ENCODE measurements around the gene NFATC1. TPM values are rescaled to one million over a fixed set of nuclear protein-coding genes. Genes with fewer than 3 reads are reported as not detected.

Gene NFATC1
- total RNA-seq, 2 donors from 2014 or later: 27.6 to 40.8 TPM

GRCh38 chr18:79509536-79509930 is 113.8 kb downstream of the NFATC1 start:
- Histone ChIP-seq H3K4me1 (ENCODE audit: control insufficient read depth in 1 of 2, low read depth in 2 of 2) (peaks cover 12 to 32% of the 10 kb centered on the region in 2 donors), H3K36me3 (peaks cover 12% of the 10 kb centered on the region), H3K27me3 (replicated peaks; ENCODE audit: insufficient read depth) (no peaks in the 10 kb centered on the region), H3K4me3 (no peak overlapping the region), H3K27ac (no peak overlapping the region), H3K9me3 (no peaks in the 10 kb centered on the region)
- TF ChIP-seq CTCF (IDR thresholded peaks at IDR 0.05): no peak
- ATAC-seq (ENCODE audit: insufficient number of reproducible peaks, low FRiP score, low read depth): no peak
- DNase-seq (ENCODE audit: low spot score): no peak

- ATAC-seq (ENCODE audit: insufficient number of reproducible peaks, low FRiP score, low read depth) (no peak), DNase-seq (ENCODE audit: low spot score) (no peak)
- H3K36me3 ChIP-seq: peaks cover 12% of the 10 kb centered on the region
- no peaks in the 10 kb centered on the region for H3K9me3 ChIP-seq
- no peak for TF ChIP-seq CTCF (IDR thresholded peaks at IDR 0.05)
- H3K27me3 ChIP-seq (replicated peaks; ENCODE audit: insufficient read depth): no peaks in the 10 kb centered on the region
- no peak overlapping the region for H3K27ac ChIP-seq
- no peak overlapping the region for H3K4me3 ChIP-seq
- H3K4me1 ChIP-seq (ENCODE audit: control insufficient read depth in 1 of 2, low read depth in 2 of 2): peaks cover 12 to 32% of the 10 kb centered on the region in 2 donors
Measured at GRCh38 chr18:79510046-79510685, 114.4 kb downstream of the NFATC1 start.

GRCh38 chr18:79510731-79511241 is 115.1 kb downstream of the NFATC1 start:
- DNase-seq (ENCODE audit: low spot score): no peak
- Histone ChIP-seq H3K9me3 (no peaks in the 10 kb centered on the region), H3K4me1 (ENCODE audit: control insufficient read depth in 1 of 2, low read depth in 2 of 2) (peaks cover 12 to 29% of the 10 kb centered on the region in 2 donors), H3K27me3 (replicated peaks; ENCODE audit: insufficient read depth) (no peaks in the 10 kb centered on the region), H3K27ac (no peak overlapping the region), H3K36me3 (peaks cover 12% of the 10 kb centered on the region), H3K4me3 (no peak overlapping the region)
- ATAC-seq (ENCODE audit: insufficient number of reproducible peaks, low FRiP score, low read depth): no peak
- no peak for TF ChIP-seq CTCF (IDR thresholded peaks at IDR 0.05)

GRCh38 chr18:79511271-79511670 is 115.5 kb downstream of the NFATC1 start:
- H3K27ac ChIP-seq: no peak overlapping the region
- no peak for DNase-seq (ENCODE audit: low spot score)
- H3K9me3 ChIP-seq: no peaks in the 10 kb centered on the region
- no peak overlapping the region for H3K4me3 ChIP-seq
- H3K27me3 ChIP-seq (replicated peaks; ENCODE audit: insufficient read depth): no peaks in the 10 kb centered on the region
- peaks cover 7 to 24% of the 10 kb centered on the region in 2 donors for H3K4me1 ChIP-seq (ENCODE audit: control insufficient read depth in 1 of 2, low read depth in 2 of 2)
- TF ChIP-seq CTCF (IDR thresholded peaks at IDR 0.05): no peak
- H3K36me3 ChIP-seq: peaks cover 12% of the 10 kb centered on the region
- no peak for ATAC-seq (ENCODE audit: insufficient number of reproducible peaks, low FRiP score, low read depth)

GRCh38 chr18:79511671-79512301 is 116.1 kb downstream of the NFATC1 start:
- Histone ChIP-seq H3K9me3 (no peaks in the 10 kb centered on the region), H3K4me1 (ENCODE audit: control insufficient read depth in 1 of 2, low read depth in 2 of 2) (peaks cover 3 to 19% of the 10 kb centered on the region in 2 donors), H3K36me3 (peaks cover 12% of the 10 kb centered on the region), H3K27ac (no peak overlapping the region), H3K27me3 (replicated peaks; ENCODE audit: insufficient read depth) (no peaks in the 10 kb centered on the region), H3K4me3 (no peak overlapping the region)
- TF ChIP-seq CTCF (IDR thresholded peaks at IDR 0.05): no peak
- no peak for ATAC-seq (ENCODE audit: insufficient number of reproducible peaks, low FRiP score, low read depth)
- DNase-seq (ENCODE audit: low spot score): no peak
